PC-3 (cell line): Measurements from ENCODE around the gene CARMIL1.

Experiments used
- CTCF ChIP-seq: fragments of 300-600 bp; sonication (generic); conservative IDR thresholded peaks from 2 replicates; pipeline ENCODE4 v1.5.1; 2017; ENCODE audit warnings: antibody characterized with exemption, low read depth, mild to moderate bottlenecking, low read length
- EZH2phosphoT487 ChIP-seq: fragments of 300-600 bp; sonication (generic); IDR thresholded peaks from 2 replicates; pipeline ENCODE4 v1.6.1; 2018; ENCODE audit warnings: mild to moderate bottlenecking, antibody characterized with exemption, low read length, borderline replicate concordance

DNA sequence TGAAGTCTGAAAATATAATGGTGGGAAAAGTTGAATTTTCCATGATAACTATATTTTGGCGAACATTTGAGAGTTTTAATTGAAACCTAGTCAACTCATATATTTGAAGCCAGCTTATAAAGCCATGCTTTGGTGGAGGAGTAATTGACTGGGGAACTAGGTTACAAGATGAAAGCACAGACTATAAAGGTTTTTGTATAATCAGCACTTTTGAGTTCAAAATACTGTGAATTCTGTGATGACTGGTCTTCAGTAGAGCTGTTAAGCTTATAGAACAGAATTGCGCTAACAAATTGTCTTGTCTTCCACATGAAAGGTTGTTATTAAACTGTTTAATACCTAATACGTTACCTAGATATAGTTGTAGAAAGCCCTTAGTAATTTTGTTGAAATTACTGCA is 213.8 kb downstream of the CARMIL1 start:
- no peak for TF ChIP-seq CTCF
- no peak for TF ChIP-seq EZH2phosphoT487
